Vagina (tissue), 2 donors: ENCODE data around the gene ZNF483. TPM values are rescaled to one million over a fixed set of nuclear protein-coding genes. Genes with fewer than 3 reads are reported as not detected.
"Not testable (repeated sequence)": the region's sequence is repeated elsewhere in the genome, so short reads cannot be mapped to it uniquely, and the experiment has no call there.

Source experiments
- DNase-seq, 2 donors: peaks; one replicate each; pipeline ENCODE4 v3.0.0-alpha.2; 2017; ENCODE audit errors: extremely low spot score in 2 of 2
- H3K27ac ChIP-seq: fragments of 200-600 bp; sonication (generic); one replicate; pipeline ENCODE4 v1.5.1; 2019
- H3K27me3 ChIP-seq: fragments of 200-600 bp; sonication (generic); one replicate; pipeline ENCODE4 v1.5.1; 2019
- H3K36me3 ChIP-seq, 2 donors: fragments of 200-600 bp; sonication (generic); one replicate each; pipeline ENCODE4 v1.5.1; 2017 to 2019
- H3K4me1 ChIP-seq: fragments of 200-600 bp; sonication (generic); one replicate; pipeline ENCODE4 v1.5.1; 2019
- H3K4me3 ChIP-seq, 2 donors: fragments of 200-600 bp; sonication (generic); 1 replicate in 1 of 2; 2 replicates in 1 of 2; pipeline ENCODE4 v1.5.1; 2016 to 2019
- H3K9me3 ChIP-seq: fragments of 200-600 bp; sonication (generic); one replicate; pipeline ENCODE4 v1.5.1; 2019
- CTCF ChIP-seq, 3 experiments: fragments of 450-650 bp in 2 of 3; fragments of 200-600 bp in 1 of 3; sonication (generic) in 1 of 3; IDR thresholded peaks; one replicate each; pipeline ENCODE4 v1.5.1; 2017 to 2019; ENCODE audit warnings: antibody characterized with exemption in 3 of 3, mild to moderate bottlenecking in 2 of 3, moderate library complexity in 2 of 3
- POLR2A ChIP-seq, 2 donors: fragments of 450-650 bp; IDR thresholded peaks; one replicate each; pipeline ENCODE4 v1.6.1; 2017; ENCODE audit warnings: antibody characterized with exemption in 2 of 2, mild to moderate bottlenecking in 2 of 2, moderate library complexity in 2 of 2
- POLR2AphosphoS5 ChIP-seq, 2 donors: sonication (generic); formaldehyde crosslinking; IDR thresholded peaks; one replicate each; pipeline ENCODE4 v1.9.0; 2017; ENCODE audit warnings: antibody characterized with exemption in 2 of 2, mild to moderate bottlenecking in 2 of 2, low read depth in 1 of 2; ENCODE audit not compliant: insufficient read depth in 1 of 2
- intact Hi-C: fragments of 100-400 bp; cut with DNase I; formaldehyde crosslinking; loops from one replicate; pipeline ENCODE4 v1.15.1; 2023
- total RNA-seq: library from RNA; depleted of rRNA; stranded (reverse); fragments of >200 nt; gene quantifications from one replicate; pipeline ENCODE4 v1.2.3, GENCODE V29; 2016

The ZNF483 gene
- total RNA-seq, 1 donor from 2014 or later: 8.8 TPM

GRCh38 chr9:111501005-111501562 lies 23.9 kb upstream of the ZNF483 start:
- DNase-seq: no peak
- Histone ChIP-seq H3K4me3 (no peak overlapping the region), H3K4me1 (no peaks in the 10 kb centered on the region), H3K36me3 (no peaks in the 10 kb centered on the region), H3K27ac (no peak overlapping the region), H3K27me3 (no peaks in the 10 kb centered on the region), H3K9me3 (no peaks in the 10 kb centered on the region)
- TF ChIP-seq POLR2A (IDR thresholded peaks at IDR 0.05): no peak
- TF ChIP-seq POLR2AphosphoS5 (IDR thresholded peaks at IDR 0.05; ENCODE audit: insufficient read depth in 1 of 2, low read depth in 1 of 2): no peak
- TF ChIP-seq CTCF (IDR thresholded peaks at IDR 0.05): no peak
- intact Hi-C loops: no loop called here

- TF ChIP-seq POLR2A (IDR thresholded peaks at IDR 0.05) (no peak), POLR2AphosphoS5 (IDR thresholded peaks at IDR 0.05; ENCODE audit: insufficient read depth in 1 of 2, low read depth in 1 of 2) (no peak), CTCF (IDR thresholded peaks at IDR 0.05) (no peak)
- DNase-seq: no peak
- Histone ChIP-seq H3K27me3 (no peaks in the 10 kb centered on the region), H3K36me3 (no peaks in the 10 kb centered on the region), H3K4me1 (no peaks in the 10 kb centered on the region), H3K9me3 (no peaks in the 10 kb centered on the region), H3K27ac (no peak overlapping the region), H3K4me3 (no peak overlapping the region)
- intact Hi-C loops: no loop called here
Measured at GRCh38 chr9:111501648-111502047, 23.3 kb upstream of the ZNF483 start.

GRCh38 chr9:111502506-111502905 lies 22.5 kb upstream of the ZNF483 start:
- no peak overlapping the region for H3K27ac ChIP-seq
- DNase-seq: no peak
- H3K36me3 ChIP-seq: no peaks in the 10 kb centered on the region
- no peaks in the 10 kb centered on the region for H3K27me3 ChIP-seq
- no peak overlapping the region for H3K4me3 ChIP-seq
- H3K4me1 ChIP-seq: no peaks in the 10 kb centered on the region
- no peaks in the 10 kb centered on the region for H3K9me3 ChIP-seq
- intact Hi-C loops: no loop called here
- no peak for TF ChIP-seq POLR2A (IDR thresholded peaks at IDR 0.05)
- TF ChIP-seq POLR2AphosphoS5 (IDR thresholded peaks at IDR 0.05; ENCODE audit: insufficient read depth in 1 of 2, low read depth in 1 of 2): no peak
- TF ChIP-seq CTCF (IDR thresholded peaks at IDR 0.05): no peak

GRCh38 chr9:111511581-111511980 lies 13.4 kb upstream of the ZNF483 start:
- H3K27ac ChIP-seq, DNase-seq, H3K4me1 ChIP-seq, H3K9me3 ChIP-seq, H3K36me3 ChIP-seq, intact Hi-C loops, H3K4me3 ChIP-seq, H3K27me3 ChIP-seq: not testable (repeated sequence)

- H3K9me3 ChIP-seq: no peaks in the 10 kb centered on the region
- no peak for TF ChIP-seq POLR2A (IDR thresholded peaks at IDR 0.05)
- no peak for TF ChIP-seq POLR2AphosphoS5 (IDR thresholded peaks at IDR 0.05; ENCODE audit: insufficient read depth in 1 of 2, low read depth in 1 of 2)
- no peak for TF ChIP-seq CTCF (IDR thresholded peaks at IDR 0.05)
- no peaks in the 10 kb centered on the region for H3K27me3 ChIP-seq
- H3K27ac ChIP-seq: no peak overlapping the region
- H3K36me3 ChIP-seq: no peaks in the 10 kb centered on the region
- H3K4me3 ChIP-seq: no peak overlapping the region
- intact Hi-C loops: no loop called here
- no peaks in the 10 kb centered on the region for H3K4me1 ChIP-seq
- DNase-seq: no peak
Measured at GRCh38 chr9:111514967-111515366, 10.0 kb upstream of the ZNF483 start.
